Kidney epithelial cell (primary cell): ENCODE data around the gene CHCHD3. TPM values are rescaled to one million over a fixed set of nuclear protein-coding genes. Genes with fewer than 3 reads are reported as not detected.
A peak's percentile ranks its signal among the peaks of the same experiment; 100 is the strongest.

Experiments
- DNase-seq: peaks from one replicate; pipeline ENCODE4 v3.0.0-alpha.2; 2010; ENCODE audit warnings: low read depth
- H3K27me3 ChIP-seq: 2 replicates; pipeline ENCODE4 v1.6.0; 2011; ENCODE audit warnings: low read length; ENCODE audit not compliant: control insufficient read depth, insufficient read depth
- H3K36me3 ChIP-seq: 2 replicates; pipeline ENCODE4 v1.5.1; 2011; ENCODE audit warnings: low read length; ENCODE audit not compliant: control insufficient read depth, insufficient read depth
- H3K4me3 ChIP-seq: 2 replicates; pipeline ENCODE4 v1.5.1; 2011; ENCODE audit warnings: low read depth, mild to moderate bottlenecking, control low read depth, low read length
- CTCF ChIP-seq: IDR thresholded peaks from 2 replicates; pipeline ENCODE4 v1.5.1; 2011; ENCODE audit warnings: mild to moderate bottlenecking, moderate library complexity, low read length, control low read depth, inconsistent platforms; ENCODE audit not compliant: insufficient read depth, poor library complexity, severe bottlenecking
- total RNA-seq: library from RNA; depleted of rRNA; stranded (reverse); fragments of >200 nt; gene quantifications from 2 replicates; pipeline ENCODE4 v1.2.3, GENCODE V29; 2015

Gene CHCHD3
- total RNA-seq, 1 donor from 2014 or later, result 119 TPM

GRCh38 chr7:133053321-133053891 lies 28.5 kb downstream of the CHCHD3 start:
- Histone ChIP-seq H3K27me3 (no peaks in the 10 kb centered on the region), H3K4me3 (no peak overlapping the region), H3K36me3 (no peaks in the 10 kb centered on the region)
- TF ChIP-seq CTCF, result no peak
- DNase-seq, result peak; percentile 86

- no peaks in the 10 kb centered on the region for H3K27me3 ChIP-seq
- H3K4me3 ChIP-seq, result no peak overlapping the region
- H3K36me3 ChIP-seq, result no peaks in the 10 kb centered on the region
- no peak for TF ChIP-seq CTCF
- no peak for DNase-seq
These were observed 29.1 kb downstream of the CHCHD3 start for GRCh38 chr7:133052826-133053225.

GRCh38 chr7:133052401-133052756 lies 29.5 kb downstream of the CHCHD3 start:
- no peak for TF ChIP-seq CTCF
- DNase-seq, result no peak
- Histone ChIP-seq H3K27me3 (no peaks in the 10 kb centered on the region), H3K4me3 (no peak overlapping the region), H3K36me3 (no peaks in the 10 kb centered on the region)

GRCh38 chr7:133051719-133052400 lies 30.0 kb downstream of the CHCHD3 start:
- no peak for DNase-seq
- TF ChIP-seq CTCF, result no peak
- H3K36me3 ChIP-seq, result no peaks in the 10 kb centered on the region
- H3K27me3 ChIP-seq, result no peaks in the 10 kb centered on the region
- H3K4me3 ChIP-seq, result no peak overlapping the region

GRCh38 chr7:133051066-133051465 lies 30.8 kb downstream of the CHCHD3 start:
- no peak overlapping the region for H3K4me3 ChIP-seq
- no peak for DNase-seq
- TF ChIP-seq CTCF, result peak; percentile 34

GRCh38 chr7:133050200-133050995 lies 31.5 kb downstream of the CHCHD3 start:
- Histone ChIP-seq H3K27me3 (no peaks in the 10 kb centered on the region), H3K4me3 (no peak overlapping the region), H3K36me3 (no peaks in the 10 kb centered on the region)
- DNase-seq, result no peak
- no peak for TF ChIP-seq CTCF

More at GRCh38 chr7:133051066-133051465, 30.8 kb downstream of the CHCHD3 start:
- H3K27me3 ChIP-seq, result no peaks in the 10 kb centered on the region
- H3K36me3 ChIP-seq, result no peaks in the 10 kb centered on the region
